Smooth muscle cell (in vitro differentiated cells): ENCODE measurements around the gene TMEM9B. TPM values are rescaled to one million over a fixed set of nuclear protein-coding genes. Genes with fewer than 3 reads are reported as not detected.
A peak's percentile ranks its signal among the peaks of the same experiment; 100 is the strongest.

ENCODE experiments used
- DNase-seq: peaks from one replicate; lab custom pipeline; 2025; ENCODE audit not compliant: unreplicated experiment; lab: John Stamatoyannopoulos, UW
- H2AFZ ChIP-seq: fragments of 200-600 bp; sonication (generic); 2 replicates; pipeline ENCODE4 v1.6.0; 2016; ENCODE audit warnings: antibody characterized with exemption, low read depth, mild to moderate bottlenecking
- H3F3A ChIP-seq: fragments of 200-600 bp; sonication (generic); 2 replicates; pipeline ENCODE4 v1.6.0; 2017; ENCODE audit warnings: antibody characterized with exemption, low read depth
- H3K27ac ChIP-seq: fragments of 200-600 bp; sonication (generic); 2 replicates; pipeline ENCODE4 v1.5.1; 2016; ENCODE audit warnings: low read depth, mild to moderate bottlenecking
- H3K27me3 ChIP-seq: fragments of 200-600 bp; sonication (generic); 2 replicates; pipeline ENCODE4 v1.6.1; 2016; ENCODE audit warnings: low read depth, mild to moderate bottlenecking
- H3K36me3 ChIP-seq: fragments of 200-600 bp; sonication (generic); 2 replicates; pipeline ENCODE4 v1.5.1; 2016; ENCODE audit warnings: low read depth
- H3K4me1 ChIP-seq: fragments of 200-600 bp; sonication (generic); 2 replicates; pipeline ENCODE4 v1.5.1; 2016; ENCODE audit warnings: low read depth
- H3K4me2 ChIP-seq: fragments of 200-600 bp; sonication (generic); 2 replicates; pipeline ENCODE4 v1.6.0; 2016; ENCODE audit warnings: mild to moderate bottlenecking
- H3K4me3 ChIP-seq: fragments of 200-600 bp; sonication (generic); 2 replicates; pipeline ENCODE4 v1.5.1; 2016; ENCODE audit warnings: mild to moderate bottlenecking
- H3K79me2 ChIP-seq: fragments of 200-600 bp; sonication (generic); 2 replicates; pipeline ENCODE4 v1.6.0; 2016; ENCODE audit warnings: low read depth, mild to moderate bottlenecking
- H3K9ac ChIP-seq: fragments of 200-600 bp; sonication (generic); 2 replicates; pipeline ENCODE4 v1.6.0; 2016; ENCODE audit warnings: low read depth
- H3K9me3 ChIP-seq: fragments of 200-600 bp; sonication (generic); replicated peaks from 2 replicates; pipeline ENCODE4 v1.5.1; 2016; ENCODE audit warnings: low read depth
- H4K20me1 ChIP-seq: fragments of 200-600 bp; sonication (generic); 2 replicates; pipeline ENCODE4 v1.6.0; 2016; ENCODE audit warnings: low read depth
- WGBS: methylation state at CpG from one replicate; pipeline ENCODE4 v1.1.7; 2016; ENCODE audit warnings: low lambda C conversion rate; 5-methylcytosine and 5-hydroxymethylcytosine counted together
- polyA plus RNA-seq: library from polyadenylated mRNA; unstranded; fragments of >200 nt; fragmentation: Nextera tagmentation; extraction: Ambion mirVana; gene quantifications from 2 replicates; pipeline ENCODE4 v1.2.1, GENCODE V29; 2016
- total RNA-seq: library from RNA; depleted of rRNA; stranded (reverse); fragments of >200 nt; gene quantifications from 2 replicates; pipeline ENCODE4 v1.2.3, GENCODE V29; 2014
- TF ChIP-seq, protein P1 (sequence below): fragments of 200-600 bp; sonication (generic); IDR thresholded peaks from 2 replicates; pipeline ENCODE4 v1.5.1; 2017; ENCODE audit warnings: borderline replicate concordance, mild to moderate bottlenecking, antibody characterized with exemption; ENCODE audit not compliant: insufficient read depth, poor library complexity, severe bottlenecking

TMEM9B gene
- total and polyA plus RNA-seq, 2 experiments from 2014 or later = 35.9 to 39.3 TPM

DNA sequence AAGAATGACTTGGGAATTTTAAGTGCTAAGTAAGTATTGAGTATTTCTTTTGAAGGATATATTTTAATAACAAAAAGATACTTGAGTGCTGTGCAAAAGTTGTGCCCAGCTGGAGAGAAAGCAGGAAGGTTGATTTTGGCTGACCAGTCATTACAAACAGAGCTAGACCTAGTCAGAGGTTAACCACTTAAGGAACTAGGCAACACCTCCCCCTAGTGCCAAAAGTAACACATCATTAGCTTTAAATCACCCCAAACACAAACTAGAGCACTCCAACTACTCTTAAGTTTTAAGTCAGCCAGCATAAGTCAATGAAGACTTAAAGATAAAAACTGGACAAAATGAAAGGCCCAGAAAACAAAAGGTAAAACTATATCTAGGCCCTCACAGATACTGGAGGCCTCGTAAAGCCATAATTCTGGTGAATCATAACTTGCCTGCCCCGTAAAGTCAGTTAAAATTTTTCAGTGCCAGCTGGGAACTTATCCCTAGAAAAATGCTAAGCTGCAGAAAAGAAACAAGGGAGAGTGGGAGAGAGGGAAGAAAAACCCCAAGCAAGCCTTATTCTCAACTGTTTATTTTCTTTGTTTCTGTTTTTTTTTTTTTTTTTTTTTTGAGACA is 4.6 kb downstream of the TMEM9B start:
- peaks cover 13% of the 10 kb centered on the region for H3F3A ChIP-seq
- peak overlapping the region; percentile 62 for H3K4me2 ChIP-seq
- peaks cover 69% of the 10 kb centered on the region for H3K79me2 ChIP-seq
- WGBS = 14% methylated on average over 2 of the region's 2 CpGs
- no peak overlapping the region for H2AFZ ChIP-seq
- no peaks in the 10 kb centered on the region for H3K36me3 ChIP-seq
- peaks cover 8% of the 10 kb centered on the region for H3K4me1 ChIP-seq
- H4K20me1 ChIP-seq = no peaks in the 10 kb centered on the region
- no peaks in the 10 kb centered on the region for H3K27me3 ChIP-seq
- no peak for DNase-seq
- H3K9me3 ChIP-seq = no peaks in the 10 kb centered on the region
- no peak overlapping the region for H3K9ac ChIP-seq
- peak overlapping the region; percentile 55 for H3K27ac ChIP-seq
- H3K4me3 ChIP-seq = no peak overlapping the region
- TF ChIP-seq, protein P1, sequence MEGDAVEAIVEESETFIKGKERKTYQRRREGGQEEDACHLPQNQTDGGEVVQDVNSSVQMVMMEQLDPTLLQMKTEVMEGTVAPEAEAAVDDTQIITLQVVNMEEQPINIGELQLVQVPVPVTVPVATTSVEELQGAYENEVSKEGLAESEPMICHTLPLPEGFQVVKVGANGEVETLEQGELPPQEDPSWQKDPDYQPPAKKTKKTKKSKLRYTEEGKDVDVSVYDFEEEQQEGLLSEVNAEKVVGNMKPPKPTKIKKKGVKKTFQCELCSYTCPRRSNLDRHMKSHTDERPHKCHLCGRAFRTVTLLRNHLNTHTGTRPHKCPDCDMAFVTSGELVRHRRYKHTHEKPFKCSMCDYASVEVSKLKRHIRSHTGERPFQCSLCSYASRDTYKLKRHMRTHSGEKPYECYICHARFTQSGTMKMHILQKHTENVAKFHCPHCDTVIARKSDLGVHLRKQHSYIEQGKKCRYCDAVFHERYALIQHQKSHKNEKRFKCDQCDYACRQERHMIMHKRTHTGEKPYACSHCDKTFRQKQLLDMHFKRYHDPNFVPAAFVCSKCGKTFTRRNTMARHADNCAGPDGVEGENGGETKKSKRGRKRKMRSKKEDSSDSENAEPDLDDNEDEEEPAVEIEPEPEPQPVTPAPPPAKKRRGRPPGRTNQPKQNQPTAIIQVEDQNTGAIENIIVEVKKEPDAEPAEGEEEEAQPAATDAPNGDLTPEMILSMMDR = peak; percentile 63

DNA sequence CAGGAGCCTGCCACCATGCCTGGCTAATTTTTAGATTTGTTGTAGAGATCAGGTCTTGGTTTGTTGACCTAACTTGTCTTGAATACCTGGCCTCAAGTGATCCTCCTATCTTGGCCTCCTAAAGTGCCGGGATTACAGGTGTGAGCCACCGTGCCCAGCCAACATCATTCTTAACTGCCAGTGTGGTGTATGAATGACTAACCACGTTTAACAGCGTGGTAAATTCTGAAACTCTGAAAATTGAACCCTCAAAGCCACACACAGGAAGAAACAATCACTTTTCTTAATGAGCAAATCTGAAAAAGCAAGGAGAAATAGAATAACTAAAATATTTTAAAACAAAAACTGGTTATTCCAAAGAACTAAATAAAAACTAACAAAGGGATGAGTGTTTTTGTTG is 7.4 kb downstream of the TMEM9B start:
- H3K4me1 ChIP-seq = no peaks in the 10 kb centered on the region
- no peaks in the 10 kb centered on the region for H3K27me3 ChIP-seq
- no peaks in the 10 kb centered on the region for H4K20me1 ChIP-seq
- H3K9me3 ChIP-seq = no peaks in the 10 kb centered on the region
- H3K4me2 ChIP-seq = no peak overlapping the region
- H3K9ac ChIP-seq = no peak overlapping the region
- TF ChIP-seq, protein P1 = no peak
- no peak for DNase-seq
- no peak overlapping the region for H3K4me3 ChIP-seq
- no peaks in the 10 kb centered on the region for H3K36me3 ChIP-seq
- H3F3A ChIP-seq = peaks cover 13% of the 10 kb centered on the region
- H3K79me2 ChIP-seq = peaks cover 51% of the 10 kb centered on the region
- 90% methylated on average over 4 of the region's 4 CpGs for WGBS
- no peak overlapping the region for H3K27ac ChIP-seq
- no peak overlapping the region for H2AFZ ChIP-seq

GRCh38 chr11:8948886-8949285 is 15.4 kb downstream of the TMEM9B start:
- TF ChIP-seq, protein P1 = no peak
- no peaks in the 10 kb centered on the region for H3F3A ChIP-seq
- peak overlapping the region; percentile 58 for H3K27ac ChIP-seq
- DNase-seq = no peak
- H3K9me3 ChIP-seq = no peaks in the 10 kb centered on the region
- no peak overlapping the region for H3K9ac ChIP-seq
- H4K20me1 ChIP-seq = no peaks in the 10 kb centered on the region
- no peaks in the 10 kb centered on the region for H3K27me3 ChIP-seq
- H3K4me3 ChIP-seq = no peak overlapping the region
- H3K4me1 ChIP-seq = peaks cover 9% of the 10 kb centered on the region
- H3K36me3 ChIP-seq = no peaks in the 10 kb centered on the region
- H2AFZ ChIP-seq = no peak overlapping the region
- no peak overlapping the region for H3K4me2 ChIP-seq
- WGBS = 80% methylated on average over 3 of the region's 3 CpGs
- H3K79me2 ChIP-seq = no peaks in the 10 kb centered on the region
